ENCODE measurements around the gene GOT1. TPM values are rescaled to one million over a fixed set of nuclear protein-coding genes. Genes with fewer than 3 reads are reported as not detected.

GOT1 gene
- total and polyA plus RNA-seq, 4 donors: 73.5 to 271 (median 123) TPM

- H3K9me3 ChIP-seq (ENCODE audit: control insufficient read depth in 4 of 4, low read length in 3 of 4): no peaks in the 10 kb centered on the region
- TF ChIP-seq, protein P1, sequence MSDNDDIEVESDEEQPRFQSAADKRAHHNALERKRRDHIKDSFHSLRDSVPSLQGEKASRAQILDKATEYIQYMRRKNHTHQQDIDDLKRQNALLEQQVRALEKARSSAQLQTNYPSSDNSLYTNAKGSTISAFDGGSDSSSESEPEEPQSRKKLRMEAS (IDR thresholded peaks at IDR 0.05): no peak
- TF ChIP-seq YY1 (IDR thresholded peaks at IDR 0.05): no peak
- TF ChIP-seq FOXA1 (IDR thresholded peaks at IDR 0.05): no peak
- TF ChIP-seq TAF1 (conservative IDR thresholded peaks at IDR 0.05): no peak
- TF ChIP-seq RAD21 (IDR thresholded peaks at IDR 0.05): peak; percentile 73 to 79
- TF ChIP-seq HNF4G (IDR thresholded peaks at IDR 0.05): no peak
- TF ChIP-seq JUND (IDR thresholded peaks at IDR 0.05): no peak
- no peak for TF ChIP-seq NR2F2 (IDR thresholded peaks at IDR 0.05)
- peak; percentile 52 for TF ChIP-seq CTCF (IDR thresholded peaks at IDR 0.05; ENCODE audit: low read depth, low read length, missing input control)
- H3K9ac ChIP-seq (ENCODE audit: low read depth in 1 of 2, low read length in 2 of 2): peak overlapping the region in 1 of 2 donors; percentile 66
- 7% methylated on average over 1 of the region's 1 CpG for WGBS
- no peaks in the 10 kb centered on the region for H3K27me3 ChIP-seq (ENCODE audit: control insufficient read depth in 4 of 4, insufficient read depth in 4 of 4, low read length in 3 of 4)
- peak overlapping the region in 1 of 3 donors; percentile 23 for H3K4me3 ChIP-seq (ENCODE audit: low read depth in 1 of 3, low read length in 3 of 3)
- H3K4me1 ChIP-seq (ENCODE audit: control insufficient read depth in 4 of 4, insufficient read depth in 4 of 4, low read length in 3 of 4): peaks cover 0 to 29% (median 25%) of the 10 kb centered on the region in 4 donors
- no peak for DNase-seq (ENCODE audit: low spot score)
- peak overlapping the region; percentile 87 to 94 for H3K27ac ChIP-seq (ENCODE audit: low read depth in 1 of 2, low read length in 2 of 2)
- no peaks in the 10 kb centered on the region for H3K36me3 ChIP-seq (ENCODE audit: control insufficient read depth in 4 of 4, insufficient read depth in 3 of 4, low read depth in 1 of 4, low read length in 3 of 4)
Measured at GRCh38 chr10:99433378-99434020, 3.1 kb upstream of the GOT1 start.

DNA sequence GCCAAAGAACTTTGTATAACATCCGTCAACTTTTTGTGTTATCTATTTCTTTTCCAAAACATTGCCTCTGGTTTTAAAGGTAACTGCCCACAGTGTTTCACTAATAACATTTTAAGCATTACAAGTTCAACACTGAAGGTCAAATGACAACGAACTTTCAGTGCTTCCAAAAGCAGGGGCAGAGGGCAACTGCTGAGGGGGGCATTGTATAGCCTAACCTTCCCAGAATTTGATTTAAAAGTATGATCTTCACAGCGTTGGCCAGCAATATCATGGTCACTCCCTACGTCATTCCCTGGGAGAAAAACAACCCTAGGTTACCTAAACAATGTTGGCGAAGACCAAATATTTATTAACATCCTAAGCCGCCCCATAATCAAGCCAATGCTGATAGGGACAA lies 2.5 kb upstream of the GOT1 start:
- DNase-seq (ENCODE audit: low spot score): no peak

More for the DNA sequence above, 2.5 kb upstream of the GOT1 start:
- peak overlapping the region; percentile 87 to 94 for H3K27ac ChIP-seq (ENCODE audit: low read depth in 1 of 2, low read length in 2 of 2)
- H3K4me3 ChIP-seq (ENCODE audit: low read depth in 1 of 3, low read length in 3 of 3): no peak overlapping the region
- no peaks in the 10 kb centered on the region for H3K27me3 ChIP-seq (ENCODE audit: control insufficient read depth in 4 of 4, insufficient read depth in 4 of 4, low read length in 3 of 4)
- no peaks in the 10 kb centered on the region for H3K36me3 ChIP-seq (ENCODE audit: control insufficient read depth in 4 of 4, insufficient read depth in 3 of 4, low read depth in 1 of 4, low read length in 3 of 4)
- WGBS: 38% methylated on average over 6 of the region's 6 CpGs
- TF ChIP-seq EGR1 (IDR thresholded peaks at IDR 0.05; ENCODE audit: low read depth in 2 of 2) (peak in 1 of 2 donors; percentile 34), FOXA1 (IDR thresholded peaks at IDR 0.05) (peak; percentile 35), RXRA (IDR thresholded peaks at IDR 0.05) (peak; percentile 86 to 97), TAF1 (conservative IDR thresholded peaks at IDR 0.05) (no peak), CTCF (IDR thresholded peaks at IDR 0.05; ENCODE audit: low read depth, low read length, missing input control) (no peak), HNF4A (conservative IDR thresholded peaks at IDR 0.05) (peak; percentile 77 to 81), YY1 (IDR thresholded peaks at IDR 0.05) (peak; percentile 45), SP1 (IDR thresholded peaks at IDR 0.05) (peak; percentile 72), JUND (IDR thresholded peaks at IDR 0.05) (peak; percentile 7 to 59), RAD21 (IDR thresholded peaks at IDR 0.05) (no peak), FOXA2 (IDR thresholded peaks at IDR 0.05) (no peak), HNF4G (IDR thresholded peaks at IDR 0.05) (no peak), GABPA (IDR thresholded peaks at IDR 0.05 in 1 of 2, conservative IDR thresholded peaks at IDR 0.05 in 1 of 2) (no peak), NR2F2 (IDR thresholded peaks at IDR 0.05) (no peak)
- TF ChIP-seq, protein P1 (IDR thresholded peaks at IDR 0.05): no peak
- TF ChIP-seq, protein P2, sequence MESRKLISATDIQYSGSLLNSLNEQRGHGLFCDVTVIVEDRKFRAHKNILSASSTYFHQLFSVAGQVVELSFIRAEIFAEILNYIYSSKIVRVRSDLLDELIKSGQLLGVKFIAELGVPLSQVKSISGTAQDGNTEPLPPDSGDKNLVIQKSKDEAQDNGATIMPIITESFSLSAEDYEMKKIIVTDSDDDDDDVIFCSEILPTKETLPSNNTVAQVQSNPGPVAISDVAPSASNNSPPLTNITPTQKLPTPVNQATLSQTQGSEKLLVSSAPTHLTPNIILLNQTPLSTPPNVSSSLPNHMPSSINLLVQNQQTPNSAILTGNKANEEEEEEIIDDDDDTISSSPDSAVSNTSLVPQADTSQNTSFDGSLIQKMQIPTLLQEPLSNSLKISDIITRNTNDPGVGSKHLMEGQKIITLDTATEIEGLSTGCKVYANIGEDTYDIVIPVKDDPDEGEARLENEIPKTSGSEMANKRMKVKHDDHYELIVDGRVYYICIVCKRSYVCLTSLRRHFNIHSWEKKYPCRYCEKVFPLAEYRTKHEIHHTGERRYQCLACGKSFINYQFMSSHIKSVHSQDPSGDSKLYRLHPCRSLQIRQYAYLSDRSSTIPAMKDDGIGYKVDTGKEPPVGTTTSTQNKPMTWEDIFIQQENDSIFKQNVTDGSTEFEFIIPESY (IDR thresholded peaks at IDR 0.05): peak; percentile 41
- TF ChIP-seq, protein P3, sequence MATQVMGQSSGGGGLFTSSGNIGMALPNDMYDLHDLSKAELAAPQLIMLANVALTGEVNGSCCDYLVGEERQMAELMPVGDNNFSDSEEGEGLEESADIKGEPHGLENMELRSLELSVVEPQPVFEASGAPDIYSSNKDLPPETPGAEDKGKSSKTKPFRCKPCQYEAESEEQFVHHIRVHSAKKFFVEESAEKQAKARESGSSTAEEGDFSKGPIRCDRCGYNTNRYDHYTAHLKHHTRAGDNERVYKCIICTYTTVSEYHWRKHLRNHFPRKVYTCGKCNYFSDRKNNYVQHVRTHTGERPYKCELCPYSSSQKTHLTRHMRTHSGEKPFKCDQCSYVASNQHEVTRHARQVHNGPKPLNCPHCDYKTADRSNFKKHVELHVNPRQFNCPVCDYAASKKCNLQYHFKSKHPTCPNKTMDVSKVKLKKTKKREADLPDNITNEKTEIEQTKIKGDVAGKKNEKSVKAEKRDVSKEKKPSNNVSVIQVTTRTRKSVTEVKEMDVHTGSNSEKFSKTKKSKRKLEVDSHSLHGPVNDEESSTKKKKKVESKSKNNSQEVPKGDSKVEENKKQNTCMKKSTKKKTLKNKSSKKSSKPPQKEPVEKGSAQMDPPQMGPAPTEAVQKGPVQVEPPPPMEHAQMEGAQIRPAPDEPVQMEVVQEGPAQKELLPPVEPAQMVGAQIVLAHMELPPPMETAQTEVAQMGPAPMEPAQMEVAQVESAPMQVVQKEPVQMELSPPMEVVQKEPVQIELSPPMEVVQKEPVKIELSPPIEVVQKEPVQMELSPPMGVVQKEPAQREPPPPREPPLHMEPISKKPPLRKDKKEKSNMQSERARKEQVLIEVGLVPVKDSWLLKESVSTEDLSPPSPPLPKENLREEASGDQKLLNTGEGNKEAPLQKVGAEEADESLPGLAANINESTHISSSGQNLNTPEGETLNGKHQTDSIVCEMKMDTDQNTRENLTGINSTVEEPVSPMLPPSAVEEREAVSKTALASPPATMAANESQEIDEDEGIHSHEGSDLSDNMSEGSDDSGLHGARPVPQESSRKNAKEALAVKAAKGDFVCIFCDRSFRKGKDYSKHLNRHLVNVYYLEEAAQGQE (IDR thresholded peaks at IDR 0.05): peak; percentile 44
- peaks cover 0 to 30% (median 25%) of the 10 kb centered on the region in 4 donors for H3K4me1 ChIP-seq (ENCODE audit: control insufficient read depth in 4 of 4, insufficient read depth in 4 of 4, low read length in 3 of 4)
- H3K9me3 ChIP-seq (ENCODE audit: control insufficient read depth in 4 of 4, low read length in 3 of 4): no peaks in the 10 kb centered on the region
- H3K9ac ChIP-seq (ENCODE audit: low read depth in 1 of 2, low read length in 2 of 2): peak overlapping the region in 1 of 2 donors; percentile 66

Data from liver (tissue), 9 donors.